Measurements from ENCODE around the gene TNFAIP8L3. TPM values are rescaled to one million over a fixed set of nuclear protein-coding genes. Genes with fewer than 3 reads are reported as not detected.

Gene TNFAIP8L3
- total RNA-seq, 1 donor from 2014 or later = 4.6 TPM

- DNase-seq (ENCODE audit: low spot score) = no peak
- H3K36me3 Mint-ChIP-seq (ENCODE audit: low read depth) = no peaks in the 10 kb centered on the region
- peaks cover 9% of the 10 kb centered on the region for H3K4me1 Mint-ChIP-seq (ENCODE audit: low read depth)
- H3K27me3 Mint-ChIP-seq (ENCODE audit: low read depth) = peaks cover 2% of the 10 kb centered on the region
- no peak for TF ChIP-seq CTCF (IDR thresholded peaks at IDR 0.05)
- no peak overlapping the region for H3K4me3 Mint-ChIP-seq (ENCODE audit: unreplicated experiment)
- H3K27ac Mint-ChIP-seq (ENCODE audit: unreplicated experiment) = no peak overlapping the region
- no peaks in the 10 kb centered on the region for H3K9me3 Mint-ChIP-seq (ENCODE audit: low read depth)
Observed at GRCh38 chr15:51076524-51077220, 18.0 kb downstream of the TNFAIP8L3 start.

- no peak for TF ChIP-seq CTCF (IDR thresholded peaks at IDR 0.05)
- Mint-ChIP-seq H3K27me3 (ENCODE audit: low read depth) (peaks cover 2% of the 10 kb centered on the region), H3K9me3 (ENCODE audit: low read depth) (no peaks in the 10 kb centered on the region), H3K27ac (ENCODE audit: unreplicated experiment) (no peak overlapping the region), H3K36me3 (ENCODE audit: low read depth) (no peaks in the 10 kb centered on the region), H3K4me3 (ENCODE audit: unreplicated experiment) (no peak overlapping the region), H3K4me1 (ENCODE audit: low read depth) (peaks cover 15% of the 10 kb centered on the region)
- DNase-seq (ENCODE audit: low spot score) = no peak
Observed at GRCh38 chr15:51075826-51076523, 18.7 kb downstream of the TNFAIP8L3 start.

GRCh38 chr15:51075364-51075763 lies 19.3 kb downstream of the TNFAIP8L3 start:
- H3K4me3 Mint-ChIP-seq (ENCODE audit: unreplicated experiment) = no peak overlapping the region
- H3K27me3 Mint-ChIP-seq (ENCODE audit: low read depth) = peaks cover 2% of the 10 kb centered on the region
- no peak for TF ChIP-seq CTCF (IDR thresholded peaks at IDR 0.05)
- H3K36me3 Mint-ChIP-seq (ENCODE audit: low read depth) = no peaks in the 10 kb centered on the region
- no peak overlapping the region for H3K27ac Mint-ChIP-seq (ENCODE audit: unreplicated experiment)
- DNase-seq (ENCODE audit: low spot score) = no peak
- peaks cover 17% of the 10 kb centered on the region for H3K4me1 Mint-ChIP-seq (ENCODE audit: low read depth)
- H3K9me3 Mint-ChIP-seq (ENCODE audit: low read depth) = no peaks in the 10 kb centered on the region

GRCh38 chr15:51074926-51075325 lies 19.8 kb downstream of the TNFAIP8L3 start:
- Mint-ChIP-seq H3K27ac (ENCODE audit: unreplicated experiment) (no peak overlapping the region), H3K4me3 (ENCODE audit: unreplicated experiment) (no peak overlapping the region), H3K9me3 (ENCODE audit: low read depth) (no peaks in the 10 kb centered on the region), H3K27me3 (ENCODE audit: low read depth) (peaks cover 2% of the 10 kb centered on the region), H3K36me3 (ENCODE audit: low read depth) (no peaks in the 10 kb centered on the region), H3K4me1 (ENCODE audit: low read depth) (peaks cover 19% of the 10 kb centered on the region)
- no peak for DNase-seq (ENCODE audit: low spot score)
- TF ChIP-seq CTCF (IDR thresholded peaks at IDR 0.05) = no peak

- peaks cover 19% of the 10 kb centered on the region for H3K4me1 Mint-ChIP-seq (ENCODE audit: low read depth)
- TF ChIP-seq CTCF (IDR thresholded peaks at IDR 0.05) = no peak
- no peak overlapping the region for H3K4me3 Mint-ChIP-seq (ENCODE audit: unreplicated experiment)
- DNase-seq (ENCODE audit: low spot score) = no peak
- H3K27ac Mint-ChIP-seq (ENCODE audit: unreplicated experiment) = peak overlapping the region; percentile 10
- H3K36me3 Mint-ChIP-seq (ENCODE audit: low read depth) = no peaks in the 10 kb centered on the region
- no peaks in the 10 kb centered on the region for H3K9me3 Mint-ChIP-seq (ENCODE audit: low read depth)
- H3K27me3 Mint-ChIP-seq (ENCODE audit: low read depth) = no peaks in the 10 kb centered on the region
Observed at GRCh38 chr15:51071578-51071977, 23.1 kb downstream of the TNFAIP8L3 start.
